ENCODE data around the gene ABCA13.

The ABCA13 gene

DNA sequence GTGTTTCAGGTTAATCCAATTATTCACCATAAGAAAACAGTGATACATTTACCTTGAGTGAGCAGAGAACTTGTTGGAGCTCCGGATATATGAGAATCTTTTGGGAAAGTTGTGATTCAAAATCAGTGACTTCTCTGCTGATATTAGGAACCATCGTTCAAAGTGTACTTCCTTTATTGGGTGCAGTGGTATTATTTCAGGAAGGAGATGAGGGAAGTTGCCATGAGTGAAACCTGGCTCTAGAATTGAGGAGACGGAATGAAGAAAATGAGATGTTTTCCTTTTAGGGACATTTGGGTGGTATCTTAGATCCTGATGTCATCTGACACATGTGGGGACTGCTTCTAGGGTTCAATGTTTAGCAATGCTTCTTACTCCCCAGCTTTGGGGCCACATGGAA, 343.9 kb downstream of the ABCA13 start:
- H3F3A ChIP-seq (ENCODE audit: low read depth): no peaks in the 10 kb centered on the region
- H3K27me3 ChIP-seq (ENCODE audit: insufficient read depth, low read length, poor library complexity, severe bottlenecking): no peaks in the 10 kb centered on the region
- no peak overlapping the region for H3K4me2 ChIP-seq (ENCODE audit: low read depth, low read length, poor library complexity, severe bottlenecking)
- no peaks in the 10 kb centered on the region for H3K4me1 ChIP-seq (ENCODE audit: insufficient read depth, low read length, poor library complexity, severe bottlenecking)
- no peak for TF ChIP-seq EZH2phosphoT487 (IDR thresholded peaks at IDR 0.05; ENCODE audit: borderline replicate concordance)
- no peak for TF ChIP-seq CTCF (conservative IDR thresholded peaks at IDR 0.05; ENCODE audit: low read length)
- no peak overlapping the region for H3K9ac ChIP-seq (ENCODE audit: low read depth, low read length, poor library complexity, severe bottlenecking)
- H3K9me2 ChIP-seq (replicated peaks; ENCODE audit: low read depth, low read length): no peaks in the 10 kb centered on the region
- no peaks in the 10 kb centered on the region; the same call in 1 of the 2 replicates for H3K9me3 ChIP-seq (ENCODE audit: insufficient read depth, low read depth, low read length)
- H3K4me3 ChIP-seq (ENCODE audit: low read length, poor library complexity, severe bottlenecking): no peak overlapping the region
- H2AFZ ChIP-seq (ENCODE audit: low read length): no peak overlapping the region
- no peaks in the 10 kb centered on the region for H3K36me3 ChIP-seq (ENCODE audit: insufficient read depth, low read length)
- H4K20me1 ChIP-seq (ENCODE audit: insufficient read depth, low read length, poor library complexity, severe bottlenecking): no peaks in the 10 kb centered on the region
- H3K79me2 ChIP-seq (ENCODE audit: insufficient read depth, low read length): no peaks in the 10 kb centered on the region

GRCh38 chr7:48518092-48518491, 346.8 kb downstream of the ABCA13 start:
- no peaks in the 10 kb centered on the region for H3K9me2 ChIP-seq (replicated peaks; ENCODE audit: low read depth, low read length)
- H3K79me2 ChIP-seq (ENCODE audit: insufficient read depth, low read length): no peaks in the 10 kb centered on the region
- H3K4me3 ChIP-seq (ENCODE audit: low read length, poor library complexity, severe bottlenecking): no peak overlapping the region
- no peaks in the 10 kb centered on the region for H3K9me3 ChIP-seq (ENCODE audit: insufficient read depth, low read depth, low read length)
- H3K36me3 ChIP-seq (ENCODE audit: insufficient read depth, low read length): no peaks in the 10 kb centered on the region
- H3K9ac ChIP-seq (ENCODE audit: low read depth, low read length, poor library complexity, severe bottlenecking): no peak overlapping the region
- H4K20me1 ChIP-seq (ENCODE audit: insufficient read depth, low read length, poor library complexity, severe bottlenecking): no peaks in the 10 kb centered on the region
- TF ChIP-seq CTCF (conservative IDR thresholded peaks at IDR 0.05; ENCODE audit: low read length): no peak
- TF ChIP-seq EZH2phosphoT487 (IDR thresholded peaks at IDR 0.05; ENCODE audit: borderline replicate concordance): no peak
- H2AFZ ChIP-seq (ENCODE audit: low read length): no peak overlapping the region
- no peaks in the 10 kb centered on the region for H3K27me3 ChIP-seq (ENCODE audit: insufficient read depth, low read length, poor library complexity, severe bottlenecking)
- H3K4me2 ChIP-seq (ENCODE audit: low read depth, low read length, poor library complexity, severe bottlenecking): no peak overlapping the region
- no peaks in the 10 kb centered on the region for H3F3A ChIP-seq (ENCODE audit: low read depth)
- H3K4me1 ChIP-seq (ENCODE audit: insufficient read depth, low read length, poor library complexity, severe bottlenecking): no peaks in the 10 kb centered on the region

- Histone ChIP-seq H3K36me3 (ENCODE audit: insufficient read depth, low read length) (no peaks in the 10 kb centered on the region), H3F3A (ENCODE audit: low read depth) (no peaks in the 10 kb centered on the region), H3K4me3 (ENCODE audit: low read length, poor library complexity, severe bottlenecking) (no peak overlapping the region), H3K4me2 (ENCODE audit: low read depth, low read length, poor library complexity, severe bottlenecking) (no peak overlapping the region), H4K20me1 (ENCODE audit: insufficient read depth, low read length, poor library complexity, severe bottlenecking) (no peaks in the 10 kb centered on the region), H2AFZ (ENCODE audit: low read length) (no peak overlapping the region), H3K9me3 (ENCODE audit: insufficient read depth, low read depth, low read length) (no peaks in the 10 kb centered on the region), H3K79me2 (ENCODE audit: insufficient read depth, low read length) (no peaks in the 10 kb centered on the region), H3K9ac (ENCODE audit: low read depth, low read length, poor library complexity, severe bottlenecking) (no peak overlapping the region), H3K4me1 (ENCODE audit: insufficient read depth, low read length, poor library complexity, severe bottlenecking) (no peaks in the 10 kb centered on the region), H3K9me2 (replicated peaks; ENCODE audit: low read depth, low read length) (no peaks in the 10 kb centered on the region), H3K27me3 (ENCODE audit: insufficient read depth, low read length, poor library complexity, severe bottlenecking) (no peaks in the 10 kb centered on the region)
- no peak for TF ChIP-seq CTCF (conservative IDR thresholded peaks at IDR 0.05; ENCODE audit: low read length)
- no peak for TF ChIP-seq EZH2phosphoT487 (IDR thresholded peaks at IDR 0.05; ENCODE audit: borderline replicate concordance)
These were observed 351.4 kb downstream of the ABCA13 start for GRCh38 chr7:48522692-48523091.

Data from Loucy (cell line).